Endothelial cell of umbilical vein (primary cell): ENCODE data around the gene LRP1. TPM values are rescaled to one million over a fixed set of nuclear protein-coding genes. Genes with fewer than 3 reads are reported as not detected.
A peak's percentile ranks its signal among the peaks of the same experiment; 100 is the strongest.

Experiments
- BruUV-seq: library from RNA; stranded (reverse); fragments of 400-500 nt; replicated peaks from 2 replicates; lab custom pipeline; 2021; lab: Mats Ljungman, UMichigan
- CTCF ChIA-PET: fragments of 300-600, 350-600 bp; sonication (Branson Sonifier 250); formaldehyde crosslinking; loops from one replicate; lab custom pipeline; 2021; ENCODE audit warnings: antibody characterized with exemption, inconsistent platforms; lab: Charles Lee
- POLR2A ChIA-PET: fragments of 300-600, 350-600 bp; sonication (Branson Sonifier 250); formaldehyde crosslinking; loops from one replicate; lab custom pipeline; 2021; ENCODE audit warnings: antibody characterized with exemption, inconsistent platforms; lab: Charles Lee
- DNase-seq: peaks from one replicate; pipeline ENCODE4 v3.0.0-alpha.2; 2011; ENCODE audit warnings: low read depth, low spot score
- FAIRE-seq: peaks from 2 replicates; lab custom pipeline; 2011; peaks lifted over from hg19 to GRCh38; lab: Jason Lieb, UNC
- H2AFZ ChIP-seq: 2 replicates; pipeline ENCODE4 v1.6.0; 2012; ENCODE audit warnings: low read depth, low read length, control low read depth, inconsistent platforms
- H3K27ac ChIP-seq: 2 replicates; pipeline ENCODE4 v1.5.1; 2011; ENCODE audit warnings: low read depth, mild to moderate bottlenecking, control low read depth, low read length, moderate library complexity; ENCODE audit not compliant: insufficient read depth
- H3K27me3 ChIP-seq, 2 experiments: 2 replicates each; pipeline versions ENCODE4 v1.6.0 to v1.6.1; 2011; ENCODE audit warnings: low read length in 2 of 2, mixed read lengths in 1 of 2; ENCODE audit not compliant: control insufficient read depth in 2 of 2, insufficient read depth in 2 of 2
- H3K36me3 ChIP-seq, 2 experiments: 2 replicates in 1 of 2; 3 replicates in 1 of 2; pipeline ENCODE4 v1.5.1; 2011; ENCODE audit warnings: low read length in 2 of 2, mild to moderate bottlenecking in 1 of 2, moderate library complexity in 1 of 2; ENCODE audit not compliant: control insufficient read depth in 2 of 2, insufficient read depth in 2 of 2; ENCODE audit errors: extremely low read depth in 1 of 2
- H3K4me1 ChIP-seq: 3 replicates; pipeline ENCODE4 v1.5.1; 2011; ENCODE audit warnings: mild to moderate bottlenecking, low read length; ENCODE audit not compliant: control insufficient read depth, insufficient read depth; ENCODE audit errors: extremely low read depth
- H3K4me2 ChIP-seq: 2 replicates; pipeline ENCODE4 v1.6.1; 2011; ENCODE audit warnings: low read length, control low read depth, mixed read lengths; ENCODE audit not compliant: insufficient read depth
- H3K4me3 ChIP-seq, 3 experiments: fragments of 200-600 bp in 1 of 3; sonication (generic), shearing (Covaris generic) in 1 of 3; replicated peaks in 1 of 3; 2 replicates each; pipeline ENCODE4 v1.5.1; 2011 to 2016; ENCODE audit warnings: control low read depth in 3 of 3, low read length in 3 of 3, mild to moderate bottlenecking in 2 of 3, inconsistent platforms in 1 of 3, low read depth in 1 of 3, moderate library complexity in 1 of 3; ENCODE audit not compliant: insufficient read depth in 1 of 3
- H3K79me2 ChIP-seq: 2 replicates; pipeline ENCODE4 v1.6.0; 2012; ENCODE audit warnings: low read length, inconsistent platforms; ENCODE audit not compliant: control insufficient read depth, insufficient read depth
- H3K9ac ChIP-seq: replicated peaks from 2 replicates; pipeline ENCODE3; 2011; ENCODE audit warnings: low read length, control low read depth; ENCODE audit not compliant: insufficient read depth; ENCODE audit errors: extremely low read depth
- H3K9me1 ChIP-seq: replicated peaks from 3 replicates; pipeline ENCODE4 v1.6.0; 2011; ENCODE audit warnings: mild to moderate bottlenecking, low read length; ENCODE audit not compliant: control insufficient read depth, insufficient read depth; ENCODE audit errors: extremely low read depth
- H3K9me3 ChIP-seq: replicated peaks from 2 replicates; pipeline ENCODE4 v1.5.1; 2012; ENCODE audit warnings: low read length, inconsistent platforms; ENCODE audit not compliant: control insufficient read depth, insufficient read depth
- H4K20me1 ChIP-seq: replicated peaks from 2 replicates; pipeline ENCODE3; 2011; ENCODE audit warnings: mild to moderate bottlenecking, low read length; ENCODE audit not compliant: control insufficient read depth, insufficient read depth; ENCODE audit errors: extremely low read depth
- EZH2 ChIP-seq: IDR thresholded peaks from 2 replicates; pipeline ENCODE4 v1.6.1; 2012; ENCODE audit warnings: borderline replicate concordance, low read depth, mild to moderate bottlenecking, moderate library complexity, low read length, inconsistent platforms; ENCODE audit not compliant: severe bottlenecking
- FOS ChIP-seq: IDR thresholded peaks from 2 replicates; pipeline ENCODE4 v1.6.1; 2011; ENCODE audit warnings: mild to moderate bottlenecking, low read length, moderate library complexity, borderline replicate concordance; ENCODE audit not compliant: insufficient read depth
- MYC ChIP-seq: IDR thresholded peaks from one replicate; pipeline ENCODE4 v1.6.1; 2011; ENCODE audit warnings: mild to moderate bottlenecking, low read depth, low read length
- POLR2A ChIP-seq: IDR thresholded peaks from 2 replicates; pipeline ENCODE4 v1.6.1; 2012; ENCODE audit warnings: low read depth, mild to moderate bottlenecking, control low read depth, low read length
- POLR2AphosphoS5 ChIP-seq: IDR thresholded peaks from 2 replicates; pipeline ENCODE4 v1.6.1; 2012; ENCODE audit warnings: low read depth, mild to moderate bottlenecking, control low read depth, low read length, moderate library complexity; ENCODE audit not compliant: insufficient read depth
- dilution Hi-C: fragments of 300-500 bp; cut with MboI; formaldehyde crosslinking; loops from one replicate; pipeline ENCODE4 v1.15.0; 2019; ENCODE audit warnings: low sequenced_read_pairs; ENCODE audit not compliant: extremely low pct_ligation_motif_present
- intact Hi-C: fragments of 100-400 bp; cut with micrococcal nuclease; formaldehyde crosslinking; loops from one replicate; pipeline ENCODE4 v1.10.0; 2022
- polyA plus RNA-seq, 4 experiments: library from polyadenylated mRNA; depleted of rRNA in 3 of 4; stranded (reverse) in 3 of 4; unstranded in 1 of 4; fragments of >200 nt; gene quantifications; 2 replicates each; pipeline versions ENCODE4 v1.2.1 to v1.2.3, GENCODE V29; 2011 to 2012; ENCODE audit warnings: missing spikeins in 1 of 4
- total RNA-seq: library from RNA; stranded (reverse); gene quantifications from 2 replicates; pipeline ENCODE4 v1.2.3, GENCODE V29; 2021

LRP1 gene
- total and polyA plus RNA-seq, 2 donors (not counting 3 experiments of a cell fraction or from before 2014, with no cell fraction given), result 1.6 to 4.6 TPM

DNA sequence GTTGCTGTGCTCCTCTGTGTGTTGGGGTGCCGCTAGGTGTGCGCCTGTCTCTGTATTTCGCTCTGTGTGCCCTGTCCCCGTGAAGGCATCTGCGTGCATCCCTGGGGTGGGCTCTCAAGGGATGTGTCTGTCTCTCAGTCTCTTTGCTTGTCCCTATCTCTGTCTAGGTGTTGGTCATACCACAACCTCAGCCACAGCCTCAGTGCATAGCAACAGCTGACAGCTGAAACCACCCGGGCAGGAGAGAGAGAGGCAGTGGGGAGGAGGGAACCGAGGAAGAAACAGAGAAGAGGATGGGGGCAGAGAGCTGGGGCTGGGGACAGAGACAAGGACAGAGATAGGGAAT, 87.4 kb downstream of the LRP1 start:
- H3K9me3 ChIP-seq, result no peaks in the 10 kb centered on the region
- dilution Hi-C loops (no loop called here), intact Hi-C loops (no loop called here)
- ChIA-PET POLR2A (interaction anchor here (0.6 kb wide), 1 partner anchor 11 kb away, joined by 4 read pairs; no protein-coding TSS in a partner anchor), CTCF (interaction anchor here (0.7 to 4.7 kb wide), 3 partner anchors 12 to 26 kb away, joined by 3 to 214 read pairs (median 54); partner anchors contain the start of gene SHMT2)
- DNase-seq, result no peak
- H3K4me2 ChIP-seq, result no peak overlapping the region
- no peaks in the 10 kb centered on the region for H3K9me1 ChIP-seq
- H3K4me3 ChIP-seq, result no peak overlapping the region
- TF ChIP-seq EZH2 (peak; percentile 89), POLR2A (no peak), FOS (no peak)
- no TSS peak for BruUV-seq
- H4K20me1 ChIP-seq, result no peaks in the 10 kb centered on the region
- no peak overlapping the region for H3K9ac ChIP-seq
- H3K27ac ChIP-seq, result no peak overlapping the region
- no peaks in the 10 kb centered on the region for H3K79me2 ChIP-seq
- peaks cover 56 to 62% of the 10 kb centered on the region in 2 experiments for H3K27me3 ChIP-seq
- no peak overlapping the region for H2AFZ ChIP-seq
- no peak for FAIRE-seq
- no peaks in the 10 kb centered on the region for H3K36me3 ChIP-seq
- peaks cover 2% of the 10 kb centered on the region for H3K4me1 ChIP-seq

DNA sequence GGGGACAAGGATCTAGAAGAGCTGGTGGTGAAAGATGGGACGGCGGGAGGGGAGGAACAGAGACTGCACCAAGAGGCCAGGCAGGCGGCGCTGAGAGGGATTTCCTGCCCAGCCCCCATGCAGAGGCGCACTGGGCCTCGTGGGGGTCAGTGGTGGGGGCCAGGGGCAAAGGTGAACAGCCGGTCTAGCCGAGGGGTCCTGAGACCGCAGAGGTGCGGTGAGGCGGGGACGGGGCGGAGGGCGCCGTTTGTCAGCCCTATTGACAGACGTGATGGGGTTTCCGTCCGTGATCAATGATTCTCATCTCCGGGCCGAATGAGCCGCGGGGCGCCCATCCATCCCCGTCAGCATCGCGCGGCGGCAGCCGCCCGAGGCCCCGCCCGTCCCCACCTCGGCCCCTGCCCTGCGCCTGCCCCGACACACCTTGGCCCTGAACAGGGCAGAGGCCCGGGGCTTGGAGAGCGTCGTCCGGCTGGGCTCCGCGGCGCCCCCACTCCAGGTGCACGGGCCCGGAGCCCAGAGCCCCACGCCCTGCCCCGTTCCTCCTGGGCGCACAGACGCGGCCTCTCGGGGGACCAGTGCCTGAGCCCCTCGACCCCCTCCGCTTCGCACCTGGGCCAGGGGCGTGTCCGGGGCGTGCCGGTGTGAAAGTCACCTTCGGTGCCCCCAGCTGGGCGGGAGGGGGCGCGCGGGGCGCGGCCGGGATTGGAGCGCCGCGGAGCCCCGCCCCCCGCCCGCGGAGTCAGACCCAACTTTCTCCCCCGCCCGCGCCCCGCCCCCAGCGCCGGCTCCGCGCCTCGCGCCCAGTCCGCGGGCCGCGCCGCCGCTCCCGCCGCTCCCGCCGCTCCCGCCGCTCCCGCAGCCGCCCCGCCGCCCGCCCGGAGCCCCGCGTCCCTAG, 88.0 kb downstream of the LRP1 start, which contains the start of gene NXPH4:
TSS of gene NXPH4 (plus strand) at position 781 of the 898 bp plus-strand sequence. CDS start 176 bp downstream, outside the sequence.
- no peak within 1 kb of the TSS for H2AFZ ChIP-seq
- H4K20me1 ChIP-seq, result no peaks in the 10 kb centered on the region
- peaks cover 62 to 68% of the 10 kb centered on the region in 2 experiments for H3K27me3 ChIP-seq
- H3K9me3 ChIP-seq, result no peaks in the 10 kb centered on the region
- H3K9me1 ChIP-seq, result no peaks in the 10 kb centered on the region
- no peak within 1 kb of the TSS for H3K4me2 ChIP-seq
- no peak for DNase-seq
- TF ChIP-seq POLR2AphosphoS5 (no peak), EZH2 (peak; percentile 79), MYC (no peak)
- H3K27ac ChIP-seq, result no peak within 1 kb of the TSS
- H3K36me3 ChIP-seq, result no peaks in the 10 kb centered on the region
- dilution Hi-C loops (no loop called here), intact Hi-C loops (no loop called here)
- CTCF ChIA-PET, result interaction anchor here (0.7 to 4.7 kb wide), 4 partner anchors 11 to 26 kb away, joined by 3 to 214 read pairs (median 57); partner anchors contain the start of gene SHMT2
- H3K4me3 ChIP-seq, result peak within 1 kb of the TSS in 1 of 3 experiments; percentile 22
- no peaks in the 10 kb centered on the region for H3K79me2 ChIP-seq
- no TSS peak for BruUV-seq
- POLR2A ChIA-PET, result interaction anchor here (0.6 kb wide), 1 partner anchor 10 kb away, joined by 4 read pairs; no protein-coding TSS in a partner anchor
- H3K4me1 ChIP-seq, result peaks cover 2% of the 10 kb centered on the region
- FAIRE-seq, result no peak
- no peak within 1 kb of the TSS for H3K9ac ChIP-seq
